NCI-H748 (cell line): ENCODE measurements around the gene RPS6KA3.
A peak's percentile ranks its signal among the peaks of the same experiment; 100 is the strongest.
"Not testable (repeated sequence)": the region's sequence is repeated elsewhere in the genome, so short reads cannot be mapped to it uniquely, and the experiment has no call there.

Experiments
- DNase-seq: peaks from one replicate; lab custom pipeline; 2025; ENCODE audit not compliant: unreplicated experiment; lab: John Stamatoyannopoulos, UW

Gene RPS6KA3

GRCh38 chrX:20149326-20149725, 117.4 kb downstream of the RPS6KA3 start:
- DNase-seq, result no peak

- no peak for DNase-seq
Observed at GRCh38 chrX:20147561-20147960, 119.1 kb downstream of the RPS6KA3 start.

- no peak for DNase-seq
Observed at GRCh38 chrX:20144491-20144890, 122.2 kb downstream of the RPS6KA3 start.

- DNase-seq, result peak; percentile 3
Observed at GRCh38 chrX:20143561-20143960, 123.1 kb downstream of the RPS6KA3 start.

- DNase-seq, result no peak
Observed at GRCh38 chrX:20143111-20143510, 123.6 kb downstream of the RPS6KA3 start.

GRCh38 chrX:20141281-20142220, 125.2 kb downstream of the RPS6KA3 start, which contains the start of gene EIF1AX:
Gene EIF1AX, minus strand, starts transcription at chrX:20141838. Its CDS starts 198 bp downstream, at chrX:20141640.
- peak; percentile 97 for DNase-seq

- DNase-seq, result no peak
Observed at GRCh38 chrX:20140420-20140819, 126.3 kb downstream of the RPS6KA3 start.

GRCh38 chrX:20139966-20140365, 126.7 kb downstream of the RPS6KA3 start:
- no peak for DNase-seq

GRCh38 chrX:20135944-20136343, 130.8 kb downstream of the RPS6KA3 start:
- DNase-seq, result no peak

GRCh38 chrX:20132666-20133065, 134.0 kb downstream of the RPS6KA3 start:
- DNase-seq, result no peak

- DNase-seq, result no peak
Observed at GRCh38 chrX:20130357-20130756, 136.4 kb downstream of the RPS6KA3 start.

GRCh38 chrX:20129547-20129946, 137.2 kb downstream of the RPS6KA3 start:
- DNase-seq, result no peak

GRCh38 chrX:20128670-20129069, 138.0 kb downstream of the RPS6KA3 start:
- DNase-seq, result no peak

GRCh38 chrX:20127440-20127839, 139.3 kb downstream of the RPS6KA3 start:
- DNase-seq, result not testable (repeated sequence)

- DNase-seq, result not testable (repeated sequence)
Observed at GRCh38 chrX:20126833-20127232, 139.9 kb downstream of the RPS6KA3 start.

GRCh38 chrX:20124964-20125363, 141.7 kb downstream of the RPS6KA3 start:
- DNase-seq, result no peak

- peak; percentile 42 for DNase-seq
Observed at GRCh38 chrX:20118065-20118824, 148.5 kb downstream of the RPS6KA3 start.

- peak; percentile 33 for DNase-seq
Observed at GRCh38 chrX:20116577-20117240, 150.0 kb downstream of the RPS6KA3 start, which contains the start of gene MAP7D2. Gene MAP7D2, minus strand, starts transcription at chrX:20116907. Its CDS starts 28 bp downstream, at chrX:20116879.

- DNase-seq, result peak; percentile 55
Observed at GRCh38 chrX:20116087-20116576, 150.6 kb downstream of the RPS6KA3 start.

- no peak for DNase-seq
Observed at GRCh38 chrX:20112022-20112774, 154.5 kb downstream of the RPS6KA3 start.
